ENCODE data around the gene PWWP2A.

PWWP2A gene

GRCh38 chr5:160129841-160130240, 10.6 kb upstream of the PWWP2A start:
- no peak for DNase-seq

DNA sequence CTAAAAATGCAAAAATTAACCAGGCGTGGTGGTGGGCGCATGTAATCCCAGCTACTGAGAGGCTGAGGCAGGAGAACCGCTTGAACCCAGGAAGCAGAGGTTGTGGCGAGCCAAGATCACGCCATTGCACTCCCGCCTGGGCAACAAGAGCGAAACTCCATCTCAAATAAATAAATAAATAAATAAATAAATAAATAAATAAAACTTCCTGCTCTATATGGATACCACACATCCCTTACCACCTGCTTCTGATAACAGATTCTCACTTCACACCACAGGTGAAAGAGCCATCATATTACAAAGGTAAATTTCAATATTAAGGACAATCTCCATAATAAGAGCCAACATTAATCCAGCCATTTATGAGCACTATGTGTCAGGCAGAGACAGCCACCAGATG, 9.4 kb upstream of the PWWP2A start:
- no peak for DNase-seq

GRCh38 chr5:160119905-160120266, 636 bp upstream of the PWWP2A start:
- DNase-seq = no peak

- DNase-seq = peak; percentile 56
These were observed 705 bp downstream of the PWWP2A start for GRCh38 chr5:160118349-160119141.

DNA sequence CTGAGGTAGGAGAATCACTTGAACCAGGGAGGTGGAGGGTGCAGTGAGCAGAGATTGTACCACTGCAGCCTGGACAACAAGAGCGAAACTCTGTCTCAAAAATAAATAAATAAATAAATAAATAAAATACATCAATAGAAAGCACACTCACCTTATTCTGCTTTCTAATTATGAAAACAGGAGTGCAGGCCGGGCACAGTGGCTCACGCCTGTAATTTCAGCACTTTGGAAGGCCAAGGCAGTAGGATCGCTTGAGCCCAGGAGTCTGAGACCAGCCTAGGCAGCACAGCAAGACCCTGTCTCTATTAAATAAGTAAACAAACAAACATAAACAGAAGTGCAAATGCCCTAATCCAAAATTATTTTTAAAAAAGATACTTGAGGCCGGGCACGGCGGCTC, 2.3 kb downstream of the PWWP2A start:
- DNase-seq = no peak

DNA sequence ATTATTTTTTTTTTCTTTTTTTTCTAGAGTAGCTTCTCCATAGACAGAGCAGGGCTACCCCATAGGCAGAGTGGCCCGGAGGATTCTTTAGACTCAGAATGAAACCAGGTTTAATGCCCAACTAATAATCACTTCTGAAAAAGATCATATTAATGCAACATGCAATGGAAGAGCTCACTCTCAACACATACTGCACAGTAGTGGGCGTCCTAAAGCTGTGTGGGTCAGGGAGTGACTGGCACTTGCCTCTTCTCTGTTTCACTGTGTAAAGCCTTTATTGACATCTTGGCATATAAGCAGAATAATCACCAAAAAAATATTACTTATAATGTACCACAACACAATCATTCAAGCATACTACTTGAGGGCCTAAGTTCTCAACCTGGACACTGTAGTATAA, 11.1 kb downstream of the PWWP2A start:
- no peak for DNase-seq

- no peak for DNase-seq
These were observed 13.4 kb downstream of the PWWP2A start for GRCh38 chr5:160105686-160106360.

DNA sequence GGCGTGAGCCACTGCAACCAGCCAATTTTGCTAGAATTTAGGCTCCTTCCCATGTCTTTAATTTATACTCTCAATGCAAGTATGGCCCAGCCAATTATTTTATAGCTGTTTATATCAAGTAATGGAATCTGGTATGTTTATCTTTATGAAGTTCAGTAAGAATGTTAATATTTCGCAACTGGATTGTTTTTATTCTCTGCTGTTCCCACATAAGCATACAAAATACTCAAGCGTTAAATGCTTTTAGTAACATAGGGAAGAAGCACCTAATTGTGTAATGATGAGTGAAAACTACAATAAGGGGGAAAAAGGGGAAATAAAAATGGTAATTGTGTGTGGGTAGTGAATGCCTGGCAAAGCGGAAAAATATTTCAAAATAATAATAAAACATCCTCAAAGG, 21.3 kb downstream of the PWWP2A start:
- no peak for DNase-seq

DNA sequence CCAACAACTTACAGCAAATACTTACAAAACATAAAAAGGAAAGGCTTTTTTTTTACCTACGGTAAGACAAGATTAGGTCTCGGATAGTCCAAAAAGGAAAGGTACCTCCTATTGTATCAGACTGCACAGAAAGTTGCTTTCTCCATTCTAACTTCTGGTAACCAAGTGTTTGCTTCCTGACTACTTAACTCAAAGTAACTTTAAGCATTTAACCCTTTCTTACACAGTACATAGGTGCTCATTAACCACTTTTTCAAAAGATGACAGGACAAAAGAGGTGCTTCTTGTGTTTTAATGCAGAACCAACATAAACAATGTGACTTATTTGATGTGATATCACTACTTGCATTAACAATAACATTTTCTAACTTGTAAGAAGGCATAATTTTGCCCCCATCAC, 23.1 kb downstream of the PWWP2A start:
- no peak for DNase-seq

- no peak for DNase-seq
These were observed 26.1 kb downstream of the PWWP2A start for GRCh38 chr5:160092960-160093707.

- no peak for DNase-seq
These were observed 26.7 kb downstream of the PWWP2A start for GRCh38 chr5:160092514-160092913.

GRCh38 chr5:160090059-160090458, 29.2 kb downstream of the PWWP2A start:
- DNase-seq = no peak

DNA sequence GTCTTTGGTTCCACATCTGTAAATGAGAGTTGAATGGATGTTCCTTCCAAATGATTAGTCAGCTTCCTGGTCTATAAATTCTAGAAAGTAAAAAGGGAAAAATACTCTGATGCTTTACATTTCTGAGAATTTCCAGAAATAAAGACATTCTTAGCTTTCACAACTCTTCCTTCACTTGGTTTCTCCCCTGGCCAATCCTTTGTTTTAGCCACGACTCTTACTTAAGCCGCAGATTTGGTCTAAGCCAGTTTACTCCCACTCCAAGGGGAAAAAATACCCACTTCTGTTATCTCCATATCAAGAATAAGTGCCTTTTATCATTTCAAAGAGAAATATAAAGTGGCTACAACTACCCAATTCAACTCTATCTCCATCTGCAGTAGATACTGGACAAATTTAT, 29.7 kb downstream of the PWWP2A start:
- DNase-seq = no peak

GRCh38 chr5:160088805-160089204, 30.4 kb downstream of the PWWP2A start:
- DNase-seq = no peak

DNA sequence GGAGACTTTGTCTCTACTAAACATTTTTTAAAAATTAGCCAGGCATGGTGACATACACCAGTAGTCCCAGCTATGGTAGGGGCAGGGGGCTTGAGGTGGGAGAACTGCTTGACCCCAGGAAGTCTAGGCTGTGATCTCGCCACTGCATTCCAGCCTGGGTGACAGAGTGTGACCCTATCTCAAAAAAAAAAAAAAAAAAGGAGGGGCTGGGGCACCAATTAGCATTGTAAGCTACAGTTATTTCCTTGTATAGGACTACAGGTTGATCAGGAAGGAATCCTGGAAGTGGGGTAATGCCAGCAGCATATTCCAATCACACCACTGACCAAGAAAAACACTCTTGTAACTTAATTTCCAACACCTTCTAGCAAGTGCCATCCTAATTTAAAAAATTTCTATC, 32.1 kb downstream of the PWWP2A start:
- no peak for DNase-seq

DNA sequence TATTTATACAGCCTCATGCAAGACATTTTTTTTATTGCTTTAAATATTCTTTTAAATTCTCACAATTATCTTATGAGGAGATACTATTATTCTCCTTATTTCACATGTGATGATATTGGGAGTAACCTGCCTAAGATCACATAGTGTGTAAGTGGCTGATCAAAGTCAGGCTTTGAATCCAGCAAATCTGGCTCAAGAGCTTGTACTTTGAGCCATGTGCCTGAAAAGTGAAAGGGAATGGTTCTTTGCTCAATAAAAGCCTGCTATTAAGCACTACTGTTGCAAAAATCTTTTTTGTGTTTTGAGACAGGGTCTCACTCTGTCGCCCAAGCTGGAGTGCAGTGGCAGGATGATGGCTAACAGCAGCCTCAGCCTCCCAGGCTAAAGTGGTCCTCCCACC, 35.1 kb downstream of the PWWP2A start:
- no peak for DNase-seq

DNA sequence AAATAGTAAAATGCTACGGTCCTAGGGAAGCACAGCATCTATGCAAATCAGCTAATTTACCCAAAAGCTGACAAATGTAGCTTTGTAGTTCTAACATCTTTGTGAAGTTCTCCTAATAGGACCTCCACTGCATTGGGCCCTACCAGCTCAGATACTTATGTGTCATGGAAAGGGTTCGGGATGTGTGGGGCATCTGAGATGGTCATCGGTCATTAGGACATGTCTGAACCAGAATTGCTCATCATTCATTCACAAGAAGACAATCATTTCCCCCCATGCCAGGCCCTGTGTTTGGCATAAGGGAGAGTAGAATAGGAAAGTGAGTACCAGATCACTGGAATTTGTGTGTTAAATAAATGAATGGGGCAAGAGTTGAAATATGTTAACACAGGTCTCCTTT, 35.7 kb downstream of the PWWP2A start:
- no peak for DNase-seq

GRCh38 chr5:160082614-160083500, 36.4 kb downstream of the PWWP2A start:
- no peak for DNase-seq

- DNase-seq = no peak
These were observed 37.8 kb downstream of the PWWP2A start for GRCh38 chr5:160081495-160081894.

GRCh38 chr5:160079753-160080152, 39.5 kb downstream of the PWWP2A start:
- no peak for DNase-seq

GRCh38 chr5:160076997-160077396, 42.3 kb downstream of the PWWP2A start:
- DNase-seq = no peak

GRCh38 chr5:160075073-160075472, 44.2 kb downstream of the PWWP2A start:
- DNase-seq = no peak

DNA sequence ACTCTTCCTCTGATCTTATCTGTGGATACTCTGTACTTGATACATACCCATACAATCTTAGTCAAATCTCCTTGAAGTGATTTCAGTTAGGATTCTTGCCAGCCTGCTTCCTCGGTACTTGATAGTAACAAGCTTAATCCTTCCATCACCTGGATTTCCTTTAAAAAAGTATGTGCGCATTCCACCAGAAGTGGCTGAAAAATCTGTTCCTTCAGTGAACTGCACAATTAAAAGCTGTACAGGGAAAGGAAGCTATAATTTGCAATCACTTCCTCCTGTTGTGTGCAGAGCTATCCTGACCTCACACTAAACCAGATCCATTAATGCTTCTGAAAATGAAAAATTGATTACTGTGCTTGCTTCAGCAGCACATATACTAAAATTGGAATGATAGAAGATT, 47.3 kb downstream of the PWWP2A start:
- DNase-seq = no peak

Measured in activated naive CD4-positive, alpha-beta T cell treated with Interleukin-2 at 50 U/mL for 16 hours (primary cell).